Measurements from ENCODE around the gene PWWP2A. TPM values are rescaled to one million over a fixed set of nuclear protein-coding genes. Genes with fewer than 3 reads are reported as not detected.
"Not testable (repeated sequence)": the region's sequence is repeated elsewhere in the genome, so short reads cannot be mapped to it uniquely, and the experiment has no call there.

Gene PWWP2A
- total RNA-seq, 1 donor from 2014 or later, result 21.7 TPM

DNA sequence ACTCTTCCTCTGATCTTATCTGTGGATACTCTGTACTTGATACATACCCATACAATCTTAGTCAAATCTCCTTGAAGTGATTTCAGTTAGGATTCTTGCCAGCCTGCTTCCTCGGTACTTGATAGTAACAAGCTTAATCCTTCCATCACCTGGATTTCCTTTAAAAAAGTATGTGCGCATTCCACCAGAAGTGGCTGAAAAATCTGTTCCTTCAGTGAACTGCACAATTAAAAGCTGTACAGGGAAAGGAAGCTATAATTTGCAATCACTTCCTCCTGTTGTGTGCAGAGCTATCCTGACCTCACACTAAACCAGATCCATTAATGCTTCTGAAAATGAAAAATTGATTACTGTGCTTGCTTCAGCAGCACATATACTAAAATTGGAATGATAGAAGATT, 47.3 kb downstream of the PWWP2A start:
- no peak for DNase-seq

DNA sequence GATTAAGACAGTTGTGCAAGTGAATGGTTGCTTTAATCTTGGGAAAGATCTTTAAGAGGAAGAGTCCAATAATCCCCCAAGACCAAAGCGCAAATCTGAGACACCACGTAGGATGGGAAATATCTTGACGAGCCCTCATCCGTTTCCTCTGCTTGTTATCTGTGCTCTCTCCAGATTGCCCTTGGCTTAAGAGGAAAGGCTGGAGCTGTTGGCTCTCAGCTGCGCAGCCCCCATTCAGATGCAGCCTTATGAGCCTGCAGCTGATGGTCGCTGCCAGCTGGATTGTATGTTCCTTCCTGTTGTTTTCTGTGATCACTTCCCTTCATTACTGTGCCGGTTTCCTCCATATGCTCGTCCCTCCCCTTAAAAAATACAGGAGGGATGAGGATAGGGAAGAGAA, 47.7 kb downstream of the PWWP2A start:
- peak; percentile 70 for DNase-seq

DNA sequence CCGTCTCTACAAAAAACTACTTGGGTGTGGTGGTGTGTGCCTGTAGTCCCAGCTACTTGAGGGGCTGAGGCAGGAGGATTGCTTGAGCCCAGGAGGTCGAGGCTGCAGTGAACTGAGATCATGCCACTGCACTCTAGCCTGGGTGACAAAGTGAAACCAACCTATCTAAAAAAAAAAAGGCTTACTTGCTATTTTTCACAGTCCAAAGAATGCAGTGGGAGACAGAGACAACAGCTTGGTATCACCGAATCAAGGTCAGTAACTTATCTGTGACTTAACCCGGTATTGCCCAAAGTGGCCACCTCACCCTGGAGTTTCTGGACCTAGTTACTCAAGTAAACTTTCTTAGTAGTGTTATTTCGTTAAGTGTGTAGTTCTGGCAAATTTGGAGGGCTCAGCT, 50.1 kb downstream of the PWWP2A start:
- DNase-seq, result not testable (repeated sequence)

DNA sequence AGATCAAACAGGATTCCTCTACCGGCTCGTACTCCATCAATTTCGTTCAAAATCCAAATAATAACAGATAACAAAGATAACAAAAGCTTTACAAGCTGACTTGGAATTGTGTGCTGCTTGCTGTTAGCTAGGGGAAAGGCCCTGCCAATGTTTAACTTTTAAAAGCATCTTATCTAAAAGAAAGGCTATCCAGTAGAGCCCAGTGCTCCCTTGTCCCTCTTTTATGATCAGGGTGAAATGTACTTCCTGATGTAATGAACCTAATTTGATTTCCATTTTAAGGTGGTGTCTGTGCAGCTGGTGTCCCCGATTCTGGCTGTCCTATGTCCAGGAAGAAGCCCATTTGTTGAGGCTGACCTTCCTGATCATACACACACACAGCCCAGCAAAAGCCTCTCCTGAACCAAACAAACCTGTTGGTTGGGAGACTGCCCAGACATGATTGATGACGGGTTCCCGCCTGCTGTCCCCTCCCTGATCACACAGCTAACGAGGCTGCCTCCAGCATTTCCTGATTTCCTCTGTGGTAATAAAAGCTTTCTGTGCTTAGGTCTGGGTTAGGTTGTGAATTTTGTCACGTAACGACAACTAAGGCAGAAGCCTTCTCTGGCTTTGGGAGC, 54.1 kb downstream of the PWWP2A start:
- no peak for DNase-seq

DNA sequence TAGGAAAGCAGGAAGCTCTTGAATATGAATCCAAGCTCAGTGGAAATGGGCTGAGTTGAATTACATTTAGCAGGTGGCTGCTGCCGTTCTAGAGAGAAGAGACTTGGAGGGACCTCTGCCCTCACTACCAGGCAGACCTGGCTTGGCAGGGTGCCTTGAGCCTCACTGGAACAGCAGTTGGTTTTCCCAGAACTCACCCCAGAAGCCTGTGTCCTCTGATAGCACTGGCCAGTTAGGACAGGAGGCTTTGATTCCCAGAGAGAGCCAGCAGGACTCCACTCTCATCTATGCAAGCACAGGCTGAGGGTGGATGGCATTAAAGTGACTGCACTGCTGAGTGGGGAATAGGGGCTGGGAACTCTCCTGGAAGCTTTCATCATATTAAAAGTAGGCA, 54.8 kb downstream of the PWWP2A start:
- DNase-seq, result no peak

DNA sequence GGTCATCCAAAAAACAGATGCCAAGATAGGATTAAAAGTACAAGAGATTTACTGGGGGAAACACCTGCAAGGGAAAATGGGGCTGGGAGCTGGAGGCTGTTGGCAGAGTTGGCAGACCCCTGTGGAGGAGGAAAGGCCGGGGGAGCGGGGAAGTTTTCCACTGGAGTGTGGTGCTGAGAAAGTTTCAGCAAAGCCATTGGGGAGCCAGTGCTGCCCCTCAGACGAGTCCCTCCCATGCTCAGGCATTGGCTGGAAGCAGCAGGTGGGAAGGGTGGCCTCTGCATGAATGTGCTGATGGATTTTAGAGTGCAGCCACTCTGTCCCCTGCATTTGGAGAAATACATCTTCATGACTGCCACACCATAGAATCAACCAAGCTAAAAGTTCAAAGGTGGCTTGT, 57.5 kb downstream of the PWWP2A start:
- DNase-seq, result no peak

DNA sequence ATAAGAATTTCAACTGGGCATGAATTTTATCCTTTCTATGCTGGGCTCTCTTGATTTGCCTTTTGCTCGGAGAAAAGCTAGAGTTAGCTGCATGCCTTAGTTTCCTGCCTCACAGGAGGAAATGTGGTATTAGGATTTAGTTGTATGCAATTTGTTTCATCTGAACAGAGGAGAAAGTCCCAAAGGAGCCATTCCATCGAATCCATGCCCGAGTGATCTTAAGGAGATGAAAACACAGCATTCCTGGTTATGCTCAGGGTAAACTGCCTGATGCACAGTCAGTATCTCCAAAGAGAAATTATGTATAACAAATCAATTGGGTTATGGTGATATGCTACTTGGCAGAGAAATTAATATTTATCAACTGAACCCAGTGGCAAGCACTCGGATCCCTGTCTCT, 59.2 kb downstream of the PWWP2A start:
- no peak for DNase-seq

DNA sequence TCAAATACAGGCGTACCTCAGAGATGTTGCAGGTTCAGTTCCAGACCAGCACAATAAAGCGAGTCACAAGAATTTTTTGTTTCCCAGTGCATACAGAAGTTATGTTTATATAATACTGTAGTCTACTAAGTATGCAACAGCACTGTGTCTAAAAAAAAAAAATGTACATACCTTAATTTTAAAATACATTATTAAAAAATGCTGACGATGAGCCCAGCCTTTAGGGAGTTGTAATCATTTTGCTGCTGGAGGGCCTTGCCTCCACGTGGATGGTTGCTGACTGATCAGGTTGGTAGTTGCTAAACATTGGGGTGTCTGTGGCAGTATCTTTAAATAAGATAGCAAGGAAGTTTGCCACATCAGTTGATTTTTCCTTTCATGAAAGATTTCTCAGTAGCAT, 62.0 kb downstream of the PWWP2A start:
- DNase-seq, result no peak

DNA sequence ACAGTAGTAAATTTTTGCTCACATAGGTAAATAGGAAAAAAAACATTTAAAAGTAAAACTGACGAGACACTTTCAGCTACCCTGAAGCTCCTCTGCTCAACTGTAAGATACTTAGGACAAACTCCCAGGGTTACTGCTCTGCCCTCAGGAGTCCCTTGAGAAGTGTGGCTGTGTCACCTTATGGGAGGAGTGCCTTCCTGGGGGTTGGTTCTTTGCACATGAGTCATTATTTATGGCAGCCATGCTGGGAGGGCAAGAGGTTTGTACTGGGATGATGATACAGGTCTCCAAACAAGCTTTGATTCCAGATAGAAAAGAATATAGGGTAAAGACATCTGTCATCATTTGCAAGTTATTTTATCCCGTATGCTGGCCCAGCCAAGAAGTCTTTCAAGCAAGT, 64.4 kb downstream of the PWWP2A start:
- DNase-seq, result no peak

DNA sequence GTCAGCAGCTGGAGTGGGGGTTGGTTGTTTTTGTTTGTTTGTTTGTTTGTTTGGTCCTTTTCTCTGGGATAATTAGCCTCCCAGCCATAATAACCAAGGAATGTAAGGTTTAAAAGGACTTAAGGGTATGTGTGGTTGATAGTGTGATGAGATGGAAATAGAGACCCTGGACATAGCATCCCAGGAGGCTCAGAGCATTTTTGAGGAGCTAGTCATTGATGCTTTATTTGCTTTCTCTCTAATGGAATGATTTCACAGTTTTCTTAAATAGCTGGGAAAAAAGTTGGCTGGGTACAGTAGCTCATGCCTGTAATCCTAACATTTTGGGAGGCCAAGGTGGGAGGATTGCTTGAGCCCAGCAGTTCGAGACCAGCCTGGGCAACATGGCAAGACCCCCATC, 65.2 kb downstream of the PWWP2A start:
- no peak for DNase-seq

DNA sequence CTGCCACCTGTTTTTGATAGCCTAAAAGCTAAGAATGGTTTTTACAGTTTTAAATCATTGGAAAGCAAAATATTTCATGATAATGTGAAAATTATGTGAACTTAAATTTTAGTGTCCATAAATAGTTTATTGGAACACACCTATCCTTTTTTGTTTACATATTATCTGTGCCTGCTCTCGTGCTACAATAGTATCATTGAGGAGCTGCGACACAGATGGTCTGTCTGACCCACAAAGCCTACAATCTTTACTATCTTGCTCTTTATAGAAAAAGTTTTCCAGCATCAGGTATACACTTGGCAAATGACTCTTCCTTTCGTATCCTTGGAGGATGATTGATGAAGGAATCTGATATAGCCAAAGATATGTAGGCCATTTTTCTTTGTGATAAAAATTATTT, 70.2 kb downstream of the PWWP2A start:
- no peak for DNase-seq

DNA sequence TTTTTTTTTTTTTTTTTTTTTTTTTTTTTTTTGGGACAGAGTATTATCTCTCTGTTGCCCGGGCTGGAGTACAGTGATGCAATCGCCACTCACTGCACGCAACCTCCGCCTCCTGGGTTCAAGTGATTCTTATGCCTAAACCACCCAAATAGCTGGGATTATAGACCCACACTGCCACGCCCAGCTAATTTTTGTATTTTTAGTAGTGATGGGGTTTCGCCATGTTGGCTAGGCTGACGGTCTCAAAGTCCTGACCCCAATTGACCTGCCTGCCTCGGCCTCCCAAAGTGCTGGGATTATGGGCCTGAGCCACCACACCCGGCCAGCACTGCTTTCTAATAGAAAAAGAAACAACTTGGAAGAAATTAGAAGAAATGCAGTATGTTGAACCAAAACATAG, 71.1 kb downstream of the PWWP2A start:
- DNase-seq, result no peak

DNA sequence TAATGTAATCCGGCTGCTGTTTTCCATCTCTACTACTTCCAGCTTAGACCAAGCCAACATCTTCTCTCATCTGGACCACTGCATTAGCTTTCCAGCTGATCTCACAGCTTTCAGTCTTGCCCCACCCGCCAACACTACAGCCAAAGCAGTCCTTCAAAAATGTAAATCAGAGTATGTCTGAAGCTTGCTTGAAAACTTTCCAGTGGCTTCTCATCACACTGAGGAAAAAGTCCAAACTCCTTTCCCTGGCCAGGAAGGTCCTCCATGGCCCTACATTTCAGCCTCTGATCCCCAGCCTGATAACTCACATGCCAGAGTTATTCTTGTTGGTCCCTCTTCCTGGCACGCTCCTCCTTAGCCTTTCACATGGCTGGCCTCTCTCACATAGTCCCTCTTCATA, 71.8 kb downstream of the PWWP2A start:
- DNase-seq, result peak; percentile 72

DNA sequence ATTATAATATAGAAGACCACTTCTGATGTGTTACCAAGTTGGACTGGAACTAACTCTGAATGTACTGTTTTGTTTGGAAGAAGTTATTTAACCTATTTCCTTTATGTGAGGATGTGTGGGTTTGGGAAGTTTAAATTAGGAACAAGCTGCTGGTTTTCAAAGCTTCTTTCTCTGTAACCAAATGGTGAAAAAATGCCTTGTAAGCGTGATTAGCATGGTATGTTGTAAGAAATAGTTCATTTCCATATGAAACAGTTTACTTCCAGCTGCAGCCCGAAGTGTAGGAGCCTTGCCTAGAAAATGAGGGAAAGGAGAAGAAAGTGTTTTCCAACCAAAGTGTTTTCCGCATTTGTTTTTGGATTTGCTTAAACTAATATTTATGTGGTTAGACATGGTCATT, 74.3 kb downstream of the PWWP2A start:
- DNase-seq, result peak; percentile 79

DNA sequence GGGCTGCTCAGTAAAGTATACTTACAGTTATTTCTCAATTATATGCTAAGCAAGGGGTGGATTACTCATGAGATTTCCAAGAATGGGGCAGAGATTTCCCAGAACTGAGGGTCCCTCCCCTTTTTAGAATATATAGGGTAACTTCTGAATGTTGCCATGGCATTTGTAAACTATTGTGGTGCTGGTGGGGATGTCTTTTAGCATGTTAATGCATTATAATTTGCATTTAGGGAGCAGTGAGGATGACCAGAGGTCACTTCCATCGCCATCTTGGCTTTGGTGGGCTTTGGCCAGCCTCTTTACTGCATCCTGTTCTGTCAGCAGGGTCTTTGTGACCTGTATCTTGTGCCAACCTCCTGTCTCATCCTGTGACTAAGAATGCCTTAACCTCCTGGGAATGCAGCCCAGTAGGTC, 74.9 kb downstream of the PWWP2A start:
- DNase-seq, result no peak

DNA sequence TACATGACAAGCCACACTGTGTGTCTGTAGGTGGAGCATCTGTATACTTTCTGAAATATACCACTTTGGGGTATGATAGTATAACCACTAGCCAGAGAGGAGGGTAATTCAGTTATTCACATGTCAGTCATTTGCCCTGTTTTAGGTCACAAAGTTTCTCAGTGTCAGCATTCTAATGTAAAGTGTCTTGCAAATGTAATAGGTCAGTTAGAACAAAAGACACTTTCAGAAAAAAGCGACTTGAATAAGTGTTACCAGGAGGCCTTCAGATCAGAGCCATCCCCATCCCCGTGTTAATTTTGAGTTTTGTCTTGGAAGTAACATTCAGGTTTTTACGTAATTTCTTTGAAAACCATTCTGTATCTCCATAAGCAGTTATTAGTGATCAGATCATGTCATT, 76.6 kb downstream of the PWWP2A start:
- no peak for DNase-seq

Other genes starting within 250 kb of the PWWP2A start
- gene ADRA1B, start 203.0 kb downstream of the PWWP2A start, total RNA-seq, result 0.79 TPM
- gene TTC1, start 110.3 kb downstream of the PWWP2A start, total RNA-seq, result 33.3 TPM
- gene FABP6, start 110.1 kb upstream of the PWWP2A start, total RNA-seq, result not detected
- gene CCNJL, start 193.1 kb upstream of the PWWP2A start, total RNA-seq, result 3.2 TPM

Data from skin of body (tissue), 2 donors.